Stimulated activated effector memory CD8-positive, alpha-beta T cell treated with anti-CD3 and anti-CD28 coated beads, Interleukin-12 subunit alpha, Interleukin-12 subunit beta, amount 100 ng/mL, for 72 hours (primary cell): ENCODE data around the gene MBTPS1.

Experiments
- ATAC-seq: fragments of 150-1000 bp; cut with Tn5 transposase; 2 replicates; pipeline ENCODE4 v1.10.0; 2021
- DNase-seq, 2 donors: peaks; one replicate each; pipeline ENCODE4 v3.0.0; 2021 to 2022; ENCODE audit warnings: low spot score in 2 of 2
- H3K27ac Mint-ChIP-seq: one replicate; pipeline ENCODE4 v1.8.0; 2022; ENCODE audit warnings: mild to moderate bottlenecking, mixed read lengths
- H3K36me3 Mint-ChIP-seq: one replicate; pipeline ENCODE4 v1.8.0; 2022; ENCODE audit warnings: mild to moderate bottlenecking, mixed read lengths
- H3K4me1 Mint-ChIP-seq: one replicate; pipeline ENCODE4 v1.8.0; 2022; ENCODE audit warnings: mixed read lengths
- H3K4me3 Mint-ChIP-seq: one replicate; pipeline ENCODE4 v1.8.0; 2022; ENCODE audit warnings: mild to moderate bottlenecking, mixed read lengths
- H3K9me3 Mint-ChIP-seq: one replicate; pipeline ENCODE4 v1.8.0; 2022; ENCODE audit warnings: mixed read lengths

MBTPS1 gene

GRCh38 chr16:84059946-84060901, 56.5 kb downstream of the MBTPS1 start:
- Mint-ChIP-seq H3K4me3 (no peak overlapping the region), H3K36me3 (peaks cover 98% of the 10 kb centered on the region), H3K9me3 (no peaks in the 10 kb centered on the region), H3K4me1 (no peaks in the 10 kb centered on the region), H3K27ac (no peak overlapping the region)
- DNase-seq (no peak), ATAC-seq (no peak)

- peaks cover 98% of the 10 kb centered on the region for H3K36me3 Mint-ChIP-seq
Observed at GRCh38 chr16:84059111-84059510, 57.6 kb downstream of the MBTPS1 start.

GRCh38 chr16:84058664-84059063, 58.1 kb downstream of the MBTPS1 start:
- no peaks in the 10 kb centered on the region for H3K9me3 Mint-ChIP-seq
- no peak overlapping the region for H3K27ac Mint-ChIP-seq
- ATAC-seq: no peak
- peaks cover 98% of the 10 kb centered on the region for H3K36me3 Mint-ChIP-seq
- no peak overlapping the region for H3K4me3 Mint-ChIP-seq
- DNase-seq: no peak
- no peaks in the 10 kb centered on the region for H3K4me1 Mint-ChIP-seq

More at GRCh38 chr16:84059111-84059510, 57.6 kb downstream of the MBTPS1 start:
- no peak for ATAC-seq
- Mint-ChIP-seq H3K4me1 (no peaks in the 10 kb centered on the region), H3K27ac (no peak overlapping the region), H3K9me3 (no peaks in the 10 kb centered on the region), H3K4me3 (no peak overlapping the region)
- DNase-seq: no peak

- Mint-ChIP-seq H3K4me1 (no peaks in the 10 kb centered on the region), H3K27ac (no peak overlapping the region), H3K4me3 (no peak overlapping the region), H3K9me3 (no peaks in the 10 kb centered on the region), H3K36me3 (peaks cover 98% of the 10 kb centered on the region)
- DNase-seq: no peak
- ATAC-seq: no peak
Observed at GRCh38 chr16:84058211-84058610, 58.5 kb downstream of the MBTPS1 start.

- peaks cover 98% of the 10 kb centered on the region for H3K36me3 Mint-ChIP-seq
- H3K9me3 Mint-ChIP-seq: no peaks in the 10 kb centered on the region
- H3K4me3 Mint-ChIP-seq: no peak overlapping the region
- no peak overlapping the region for H3K27ac Mint-ChIP-seq
- DNase-seq (no peak), ATAC-seq (no peak)
- H3K4me1 Mint-ChIP-seq: no peaks in the 10 kb centered on the region
Observed at GRCh38 chr16:84056933-84057332, 59.8 kb downstream of the MBTPS1 start.

- Mint-ChIP-seq H3K36me3 (peaks cover 90% of the 10 kb centered on the region), H3K27ac (no peak overlapping the region), H3K9me3 (no peaks in the 10 kb centered on the region)
Observed at GRCh38 chr16:84055801-84056634, 60.7 kb downstream of the MBTPS1 start.

GRCh38 chr16:84055366-84055765, 61.4 kb downstream of the MBTPS1 start:
- Mint-ChIP-seq H3K36me3 (peaks cover 86% of the 10 kb centered on the region), H3K9me3 (no peaks in the 10 kb centered on the region), H3K4me1 (no peaks in the 10 kb centered on the region), H3K27ac (no peak overlapping the region), H3K4me3 (no peak overlapping the region)
- no peak for DNase-seq
- ATAC-seq: no peak

More at GRCh38 chr16:84055801-84056634, 60.7 kb downstream of the MBTPS1 start:
- no peak overlapping the region for H3K4me3 Mint-ChIP-seq
- DNase-seq (no peak), ATAC-seq (no peak)
- H3K4me1 Mint-ChIP-seq: no peaks in the 10 kb centered on the region

- ATAC-seq: no peak
- DNase-seq: no peak
- Mint-ChIP-seq H3K4me1 (no peaks in the 10 kb centered on the region), H3K9me3 (no peaks in the 10 kb centered on the region), H3K36me3 (peaks cover 84% of the 10 kb centered on the region), H3K4me3 (no peak overlapping the region), H3K27ac (no peak overlapping the region)
Observed at GRCh38 chr16:84054916-84055315, 61.8 kb downstream of the MBTPS1 start.

GRCh38 chr16:84054271-84054670, 62.5 kb downstream of the MBTPS1 start:
- Mint-ChIP-seq H3K9me3 (no peaks in the 10 kb centered on the region), H3K4me1 (no peaks in the 10 kb centered on the region), H3K4me3 (no peak overlapping the region), H3K27ac (no peak overlapping the region), H3K36me3 (peaks cover 82% of the 10 kb centered on the region)
- no peak for ATAC-seq
- no peak for DNase-seq

GRCh38 chr16:84053237-84053636, 63.5 kb downstream of the MBTPS1 start:
- DNase-seq (no peak), ATAC-seq (no peak)
- no peaks in the 10 kb centered on the region for H3K4me1 Mint-ChIP-seq
- no peak overlapping the region for H3K4me3 Mint-ChIP-seq
- no peaks in the 10 kb centered on the region for H3K9me3 Mint-ChIP-seq
- peaks cover 76% of the 10 kb centered on the region for H3K36me3 Mint-ChIP-seq
- no peak overlapping the region for H3K27ac Mint-ChIP-seq

- Mint-ChIP-seq H3K36me3 (peaks cover 65% of the 10 kb centered on the region), H3K4me3 (no peak overlapping the region), H3K27ac (no peak overlapping the region), H3K9me3 (no peaks in the 10 kb centered on the region), H3K4me1 (no peaks in the 10 kb centered on the region)
- no peak for DNase-seq
- ATAC-seq: no peak
Observed at GRCh38 chr16:84052071-84052622, 64.6 kb downstream of the MBTPS1 start.

GRCh38 chr16:84050316-84050715, 66.4 kb downstream of the MBTPS1 start:
- H3K36me3 Mint-ChIP-seq: peaks cover 48% of the 10 kb centered on the region
- no peak for ATAC-seq
- H3K4me1 Mint-ChIP-seq: no peaks in the 10 kb centered on the region
- no peak for DNase-seq
- H3K4me3 Mint-ChIP-seq: no peak overlapping the region
- H3K9me3 Mint-ChIP-seq: no peaks in the 10 kb centered on the region
- H3K27ac Mint-ChIP-seq: no peak overlapping the region

GRCh38 chr16:84049403-84050060, 67.2 kb downstream of the MBTPS1 start:
- Mint-ChIP-seq H3K27ac (no peak overlapping the region), H3K36me3 (peaks cover 41% of the 10 kb centered on the region), H3K4me3 (no peak overlapping the region), H3K4me1 (no peaks in the 10 kb centered on the region), H3K9me3 (no peaks in the 10 kb centered on the region)
- DNase-seq: no peak
- no peak for ATAC-seq

GRCh38 chr16:84048871-84049270, 67.9 kb downstream of the MBTPS1 start:
- DNase-seq (no peak), ATAC-seq (no peak)
- no peaks in the 10 kb centered on the region for H3K9me3 Mint-ChIP-seq
- H3K4me1 Mint-ChIP-seq: no peaks in the 10 kb centered on the region
- H3K36me3 Mint-ChIP-seq: peaks cover 34% of the 10 kb centered on the region
- no peak overlapping the region for H3K27ac Mint-ChIP-seq
- no peak overlapping the region for H3K4me3 Mint-ChIP-seq

GRCh38 chr16:84048270-84048669, 68.5 kb downstream of the MBTPS1 start:
- Mint-ChIP-seq H3K4me1 (no peaks in the 10 kb centered on the region), H3K27ac (no peak overlapping the region), H3K36me3 (peaks cover 28% of the 10 kb centered on the region), H3K4me3 (no peak overlapping the region), H3K9me3 (no peaks in the 10 kb centered on the region)
- ATAC-seq: no peak
- no peak for DNase-seq
